Midbrain (tissue), 1 donor: Measurements from ENCODE around the gene RPL10A.

ENCODE experiments used
- DNase-seq: peaks from one replicate; lab custom pipeline; 2025; lab: John Stamatoyannopoulos, UW

The RPL10A gene

DNA sequence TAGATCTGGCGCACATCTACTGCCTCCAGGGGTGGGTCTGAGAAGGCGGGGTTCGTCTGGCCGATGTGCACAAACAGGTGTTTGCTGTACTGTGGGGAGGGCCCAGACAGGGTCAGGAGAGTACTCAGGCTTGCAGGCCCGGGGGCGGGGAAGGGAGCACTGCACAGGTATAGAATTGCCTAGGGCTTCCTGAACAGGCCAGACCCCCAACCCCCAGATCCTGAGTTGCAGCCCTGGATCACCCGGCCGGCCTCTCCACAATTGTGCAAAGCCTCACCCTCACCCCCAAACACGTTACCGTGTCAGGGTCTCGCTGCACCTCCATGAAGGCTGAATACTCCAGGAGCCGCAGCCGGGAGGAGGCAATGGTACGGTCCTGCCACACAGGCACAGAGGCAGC lies 7.8 kb downstream of the RPL10A start:
- no peak for DNase-seq

DNA sequence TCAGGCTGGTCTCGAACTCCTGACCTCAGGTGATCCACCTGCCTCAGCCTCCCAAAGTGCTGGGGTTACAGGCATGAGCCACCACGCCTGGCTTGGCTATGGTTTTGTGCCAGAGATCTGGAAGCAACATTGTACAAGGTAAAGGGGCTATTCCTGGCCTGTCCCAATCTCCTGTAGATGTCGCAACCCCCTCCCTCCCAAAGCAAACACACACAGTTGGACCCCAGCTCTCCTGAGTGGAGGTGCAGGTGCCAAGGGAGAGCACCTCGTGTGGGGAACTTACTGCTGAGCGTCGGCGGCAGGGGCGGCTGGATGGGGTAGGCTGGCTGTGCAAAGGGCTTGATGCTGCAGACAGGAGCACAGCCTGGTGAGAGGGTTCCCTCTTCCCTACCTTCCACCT lies 8.8 kb downstream of the RPL10A start:
- DNase-seq, result no peak

DNA sequence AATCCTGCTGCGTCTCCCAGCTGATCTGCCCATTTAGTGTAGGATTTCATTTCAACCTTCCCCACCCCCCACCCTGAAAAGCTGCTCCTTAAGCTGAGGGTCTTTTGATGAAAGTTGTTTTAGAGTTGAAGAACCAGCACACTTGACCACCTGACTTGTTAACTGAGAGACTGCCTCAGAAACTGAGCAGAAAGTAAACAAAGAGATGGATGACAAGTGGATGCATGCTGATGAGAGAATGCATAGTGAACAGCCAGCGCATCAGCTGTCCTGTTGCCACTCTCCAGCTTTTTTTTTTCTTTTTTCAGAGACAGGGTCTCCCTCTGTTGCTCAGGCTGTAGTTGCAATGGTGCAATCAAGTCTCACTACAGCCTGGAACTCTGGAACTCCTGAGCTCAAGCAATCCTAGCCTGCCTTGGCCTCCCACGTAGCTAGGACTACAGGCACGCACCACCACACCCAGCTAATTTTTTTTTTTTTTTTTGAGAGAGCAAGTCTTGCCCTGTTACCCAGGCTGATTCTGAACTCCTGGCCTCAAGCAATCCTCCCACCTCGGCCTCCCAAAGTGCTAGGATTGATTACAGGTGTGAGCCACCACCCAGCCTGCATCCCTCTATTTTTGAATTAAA lies 9.5 kb downstream of the RPL10A start:
- no peak for DNase-seq

DNA sequence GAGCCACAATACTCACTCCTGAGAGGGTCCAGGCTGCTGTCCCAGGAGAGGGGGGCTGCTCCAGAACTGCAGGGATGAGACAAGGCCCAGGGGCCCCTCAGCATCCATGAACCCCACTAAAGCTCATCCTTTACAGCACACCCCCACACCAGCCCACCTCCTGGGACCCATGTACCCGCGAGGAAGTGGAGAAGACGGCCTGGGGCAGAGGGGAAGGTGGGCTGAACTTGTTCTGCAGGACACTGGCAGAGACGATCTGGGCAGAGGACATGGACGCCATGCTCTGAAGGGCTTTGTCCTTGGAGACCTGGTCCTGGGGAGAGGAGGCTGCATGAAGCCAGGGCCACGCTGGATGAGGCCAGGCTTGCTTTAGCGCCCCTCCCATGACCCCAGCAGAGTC lies 10.1 kb downstream of the RPL10A start:
- no peak for DNase-seq

DNA sequence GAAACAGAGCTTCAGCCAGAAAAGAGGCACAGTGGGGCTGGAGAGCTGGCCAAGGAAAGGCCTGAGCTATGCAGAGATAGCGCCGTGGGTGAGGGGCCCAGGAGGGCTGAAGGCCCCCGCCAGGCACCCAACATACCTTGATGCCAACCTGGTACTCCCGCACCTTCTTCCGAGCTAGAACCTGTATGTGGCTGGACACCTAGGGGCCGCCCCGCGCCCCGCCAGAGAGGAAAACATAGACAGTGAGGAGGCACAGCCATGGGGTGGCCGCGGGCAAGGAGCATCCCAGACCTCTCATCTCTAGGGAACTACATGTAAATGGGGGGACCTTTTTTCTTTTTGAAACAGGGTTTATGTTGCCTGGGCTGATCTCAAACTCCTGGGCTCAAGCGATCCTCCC lies 12.0 kb downstream of the RPL10A start:
- DNase-seq, result no peak

DNA sequence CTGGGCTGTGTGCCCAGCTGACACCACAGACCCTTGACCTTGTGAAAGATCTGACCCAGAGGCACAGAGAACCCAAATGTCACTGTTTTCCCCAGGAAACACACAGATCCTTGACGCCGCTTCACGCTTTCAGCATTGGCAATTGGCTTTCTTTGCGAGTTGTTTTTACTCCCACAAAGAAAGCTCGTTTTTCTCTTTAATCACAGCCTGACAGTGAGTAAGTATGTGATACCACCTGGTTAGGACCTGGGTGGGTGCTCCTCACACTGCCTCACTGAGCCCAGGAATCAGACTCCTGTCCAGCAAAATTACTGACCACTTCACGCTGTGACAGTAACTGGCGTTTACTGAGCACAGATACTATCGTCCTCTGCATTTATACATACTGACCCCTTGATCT lies 13.0 kb downstream of the RPL10A start:
- DNase-seq, result no peak

DNA sequence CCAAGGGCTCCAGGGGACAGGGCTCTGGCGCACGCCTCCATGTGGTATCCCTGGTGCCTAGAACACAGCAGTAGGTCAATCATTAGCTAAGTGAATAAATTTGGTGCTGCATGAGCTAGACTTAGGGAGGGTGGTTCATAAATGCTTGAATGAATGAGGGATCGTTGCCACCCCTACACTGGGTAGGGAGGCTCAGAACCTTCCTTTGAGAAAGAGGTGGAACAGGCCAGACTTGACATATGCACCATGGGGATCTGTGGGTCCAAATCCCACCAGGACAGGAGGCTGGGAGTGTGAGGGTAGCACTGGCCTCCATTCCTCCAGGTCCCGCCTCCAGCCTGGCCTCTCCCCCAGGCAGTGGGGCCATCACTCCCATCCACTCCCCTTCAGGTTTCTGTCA lies 14.9 kb downstream of the RPL10A start:
- no peak for DNase-seq

DNA sequence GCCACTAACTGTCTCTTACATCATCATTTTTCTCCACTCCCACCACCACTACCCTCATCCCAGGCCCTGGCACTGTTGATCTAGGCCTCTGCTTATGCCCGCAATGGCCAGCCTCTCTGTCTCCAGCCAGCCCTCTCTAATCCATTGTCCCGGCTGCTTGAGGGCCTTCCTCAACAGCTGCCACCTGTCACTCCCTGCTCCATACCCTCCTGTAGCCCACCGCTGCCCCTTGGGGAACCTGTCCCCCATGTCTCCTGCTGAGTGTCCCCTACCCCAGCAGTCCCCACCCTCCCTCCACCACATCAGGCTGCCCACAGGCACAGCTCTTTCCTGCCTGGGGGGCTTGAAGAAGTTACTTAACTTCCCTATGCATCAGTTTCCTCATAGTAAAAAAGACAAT lies 15.3 kb downstream of the RPL10A start:
- no peak for DNase-seq

DNA sequence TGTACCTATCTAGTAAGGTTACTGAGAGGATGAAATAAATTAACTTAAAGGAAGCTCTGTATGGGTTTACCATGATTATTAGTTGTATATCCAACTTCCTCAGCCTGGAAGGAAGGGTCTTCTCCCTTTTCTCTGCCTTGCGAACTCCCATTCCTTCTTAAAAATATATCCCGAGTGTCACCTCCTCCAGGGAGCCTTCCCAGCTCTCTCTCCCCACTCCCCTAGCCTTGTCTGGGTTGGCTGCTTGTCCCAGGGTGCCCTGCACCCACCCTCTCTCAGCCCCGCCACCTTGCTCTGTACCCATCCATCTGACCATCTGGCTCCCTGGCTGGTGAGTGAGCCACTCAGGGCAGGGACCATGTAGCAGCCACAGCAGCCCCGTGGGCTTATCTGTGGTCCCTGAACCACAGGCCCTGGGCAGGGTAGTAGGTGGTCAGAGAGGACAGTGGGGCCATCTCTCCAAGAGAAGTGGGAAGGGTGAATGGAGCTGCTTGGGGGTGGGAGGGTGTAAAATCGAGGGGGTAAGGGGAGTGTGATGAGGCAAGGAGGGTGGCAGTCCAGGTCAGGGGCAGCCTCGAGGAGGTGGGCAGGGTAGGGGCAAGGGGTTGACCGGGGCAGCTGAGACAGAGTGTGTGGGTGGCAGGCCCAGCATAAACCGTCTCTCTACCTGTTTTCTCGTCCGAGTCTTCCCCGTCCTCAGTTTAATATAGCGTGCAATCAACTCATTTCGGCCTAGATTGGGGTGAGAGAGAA lies 15.9 kb downstream of the RPL10A start:
- no peak for DNase-seq

DNA sequence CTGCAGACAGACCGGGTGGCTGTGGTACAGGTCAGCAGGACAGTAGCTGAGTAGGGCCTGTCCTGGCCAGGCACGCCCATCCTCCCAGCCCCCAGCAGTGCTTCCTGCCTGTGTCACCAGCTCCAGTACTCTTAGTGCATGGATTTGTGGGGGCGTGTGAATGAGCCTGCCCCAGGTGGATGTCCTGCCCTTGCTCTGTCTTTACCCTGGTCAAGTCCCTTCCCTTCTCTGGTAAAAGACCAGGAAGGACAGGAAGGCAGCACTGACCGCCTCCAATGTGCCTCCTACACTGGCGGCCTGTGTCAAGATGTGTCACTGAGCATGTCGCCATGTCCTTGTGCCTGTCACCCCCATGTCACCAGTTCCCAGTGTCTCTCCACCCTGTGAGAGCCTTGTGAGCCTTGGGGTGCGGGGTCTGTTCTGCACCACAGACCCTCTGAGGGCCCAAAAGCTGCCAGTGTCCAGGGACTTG lies 16.8 kb downstream of the RPL10A start:
- no peak for DNase-seq

DNA sequence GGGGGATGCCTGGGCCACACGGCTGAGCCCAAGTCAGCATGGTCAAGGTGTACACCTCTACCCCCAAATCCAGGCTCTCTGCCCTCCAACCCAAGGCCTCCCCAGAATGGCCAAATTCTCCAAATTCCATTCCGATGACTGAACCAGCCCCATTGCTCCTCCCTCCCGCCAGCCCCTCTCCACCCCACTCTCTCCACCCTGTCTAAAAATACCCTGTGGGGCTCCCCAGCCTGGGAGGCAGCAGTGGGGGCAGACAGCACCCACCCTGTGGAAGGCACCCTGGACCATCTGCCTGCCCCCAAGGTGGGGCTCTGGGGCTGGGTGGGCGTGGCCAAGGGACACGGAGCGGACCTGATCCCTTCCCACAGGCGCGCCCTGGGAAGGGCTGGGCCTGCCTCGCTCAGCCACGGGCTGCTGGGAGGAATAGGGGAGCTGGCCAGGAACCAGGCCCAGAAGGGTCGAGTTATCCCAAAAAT lies 17.2 kb downstream of the RPL10A start:
- no peak for DNase-seq

DNA sequence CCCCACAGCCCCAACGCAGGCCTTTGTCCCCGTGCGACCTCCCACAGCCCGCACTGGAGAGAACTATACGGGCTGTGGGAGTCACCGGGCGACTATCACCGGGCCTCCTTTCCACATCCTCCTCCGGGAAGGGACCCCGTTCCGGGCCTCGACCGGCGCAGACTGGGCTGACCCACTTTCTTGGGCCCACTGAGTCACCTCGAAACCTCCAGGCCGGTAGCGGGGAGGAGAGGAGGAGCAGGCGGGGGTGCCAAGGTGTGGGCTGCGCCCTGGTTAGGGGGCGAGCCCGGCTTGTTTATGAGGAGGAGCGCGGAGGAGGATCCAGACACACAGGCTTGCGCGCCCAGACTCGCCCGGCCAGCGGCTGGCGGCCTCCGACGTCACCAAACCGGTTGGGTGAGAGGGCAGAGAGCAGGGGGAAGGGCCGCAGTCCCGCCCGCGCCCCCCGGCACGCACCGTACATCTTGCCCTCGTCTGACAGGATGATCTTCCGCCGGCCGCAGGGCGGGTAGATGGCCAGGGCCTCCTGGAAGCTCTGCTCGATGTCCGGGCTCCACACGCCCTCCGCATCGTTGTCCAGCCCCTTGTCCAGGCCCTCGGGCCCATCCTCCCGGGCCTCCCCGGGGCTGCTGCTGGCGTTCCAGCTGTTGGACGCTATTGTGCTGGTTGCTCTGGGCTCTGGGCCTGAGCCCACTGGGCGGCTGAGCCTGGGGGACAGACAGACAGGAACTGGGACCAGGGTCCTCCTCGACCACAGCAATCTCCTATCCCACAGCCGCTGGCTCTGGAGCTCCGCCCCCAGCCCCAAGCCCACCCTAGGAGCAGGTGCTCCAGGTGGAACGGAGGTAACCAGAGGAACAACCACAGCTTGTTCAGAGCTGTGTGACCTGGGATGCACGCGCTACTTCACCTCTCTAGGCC lies 18.1 kb downstream of the RPL10A start:
- DNase-seq, result no peak

DNA sequence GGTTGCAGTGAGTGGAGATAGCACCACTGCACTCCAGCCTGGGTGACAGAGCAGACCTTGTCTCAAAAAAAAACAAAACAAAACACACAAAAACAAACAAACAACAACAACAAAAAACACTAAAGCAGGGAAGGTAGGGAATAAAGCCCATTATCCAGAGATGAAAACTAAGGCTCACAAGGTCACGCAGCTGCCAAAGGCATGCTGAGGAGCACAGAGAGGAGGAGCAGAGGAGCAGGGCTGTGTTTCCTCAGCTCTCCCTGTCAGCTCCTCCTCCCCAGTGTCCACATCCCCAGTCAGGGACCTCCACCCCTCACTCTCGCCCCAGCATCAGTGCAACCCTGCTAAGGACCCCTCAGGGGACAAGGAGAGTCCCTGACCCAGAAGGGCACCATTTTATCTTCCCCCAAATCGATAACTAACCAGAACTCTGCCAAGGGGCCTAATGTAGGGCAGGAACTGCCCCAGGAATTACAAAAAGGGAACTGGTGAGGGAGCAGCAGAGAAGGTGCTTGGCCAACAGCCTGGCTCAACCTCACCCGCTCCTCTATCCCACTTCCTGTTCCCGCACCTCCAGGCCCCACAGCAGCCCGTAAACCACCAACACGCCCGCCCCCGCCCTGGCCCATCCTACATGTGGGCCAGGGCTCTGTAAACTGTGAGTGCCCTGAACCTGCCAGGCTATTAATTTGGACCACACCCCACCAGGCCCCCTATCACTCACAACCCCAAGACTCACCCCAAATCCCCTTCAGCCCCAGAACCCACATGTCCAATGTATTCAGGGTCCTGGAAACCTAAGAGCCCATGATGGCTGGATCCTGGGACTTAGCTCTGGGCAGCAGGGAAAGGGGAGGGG lies 19.7 kb downstream of the RPL10A start:
- DNase-seq, result no peak

DNA sequence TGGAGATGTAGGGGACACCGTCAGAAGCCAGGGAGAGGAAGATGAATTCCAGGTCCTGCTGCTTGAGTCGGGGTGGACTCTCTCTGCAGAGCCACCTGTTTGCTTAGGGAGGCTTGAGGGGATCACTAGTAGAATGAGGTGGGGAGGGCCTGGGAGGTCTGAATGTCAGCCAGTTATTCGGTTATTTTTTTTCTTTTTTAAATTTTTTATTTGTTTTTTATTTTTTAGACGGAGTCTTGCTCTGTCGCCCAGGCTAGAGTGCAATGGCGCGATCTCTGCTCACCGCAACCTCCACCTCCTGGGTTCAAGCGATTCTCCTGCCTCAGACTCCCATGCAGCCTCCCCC lies 20.3 kb downstream of the RPL10A start:
- DNase-seq, result no peak

DNA sequence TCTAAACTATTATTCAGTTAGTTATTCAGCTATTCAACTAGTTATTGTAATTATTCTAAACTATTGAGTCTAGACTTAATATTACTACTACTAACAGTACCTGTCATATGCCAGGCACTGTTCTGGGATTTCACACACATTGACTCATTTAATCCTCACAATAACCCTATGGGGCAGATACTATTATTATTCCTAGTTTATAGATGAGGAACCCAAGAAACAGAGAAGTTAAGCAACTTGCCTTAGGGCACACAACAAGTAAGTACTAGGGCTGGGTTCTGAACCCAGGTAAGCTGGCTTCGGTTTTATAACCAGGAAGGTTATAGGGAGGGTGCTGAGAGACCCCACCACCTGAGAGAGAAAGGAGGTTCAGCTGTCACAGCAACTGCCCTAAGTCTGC lies 20.9 kb downstream of the RPL10A start:
- DNase-seq, result no peak

DNA sequence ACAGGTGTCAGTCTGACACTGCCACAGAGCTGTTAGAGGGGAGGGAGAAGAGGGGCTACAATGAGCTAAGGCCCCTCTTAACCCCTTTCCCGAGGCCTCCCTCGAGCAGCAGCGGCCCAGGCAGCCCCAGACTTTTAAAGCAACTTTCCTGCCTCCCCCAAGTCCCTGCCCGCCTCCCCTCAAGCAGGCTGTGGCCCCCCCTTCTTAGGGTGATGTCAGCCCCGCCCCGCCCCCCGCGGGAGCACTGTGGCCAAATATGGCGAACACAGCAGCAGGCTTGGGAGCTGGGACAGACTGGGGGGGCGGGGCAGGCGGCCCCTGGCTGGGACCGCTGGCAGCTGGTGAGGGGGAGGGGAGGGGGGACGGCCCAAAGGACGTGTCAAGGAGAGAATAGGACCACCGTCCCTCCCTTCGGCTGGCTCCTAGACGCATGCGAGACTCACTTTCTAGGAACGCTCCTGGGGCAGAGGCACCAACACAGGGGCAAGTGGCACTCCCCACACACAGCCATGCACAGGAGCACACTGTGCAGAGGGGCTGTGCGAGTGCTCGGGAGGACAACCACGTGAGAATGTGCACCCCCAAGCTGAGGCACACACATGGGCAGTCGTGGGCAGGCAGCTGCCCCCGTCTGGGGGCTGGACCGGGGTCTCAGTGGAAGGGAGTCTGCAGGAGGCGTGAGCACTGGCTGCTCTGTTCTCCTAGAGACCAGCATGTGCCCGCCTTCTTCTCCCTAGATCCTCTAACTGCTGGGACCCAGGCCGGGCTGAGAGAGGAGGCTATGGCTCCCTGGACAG lies 22.0 kb downstream of the RPL10A start:
- no peak for DNase-seq

DNA sequence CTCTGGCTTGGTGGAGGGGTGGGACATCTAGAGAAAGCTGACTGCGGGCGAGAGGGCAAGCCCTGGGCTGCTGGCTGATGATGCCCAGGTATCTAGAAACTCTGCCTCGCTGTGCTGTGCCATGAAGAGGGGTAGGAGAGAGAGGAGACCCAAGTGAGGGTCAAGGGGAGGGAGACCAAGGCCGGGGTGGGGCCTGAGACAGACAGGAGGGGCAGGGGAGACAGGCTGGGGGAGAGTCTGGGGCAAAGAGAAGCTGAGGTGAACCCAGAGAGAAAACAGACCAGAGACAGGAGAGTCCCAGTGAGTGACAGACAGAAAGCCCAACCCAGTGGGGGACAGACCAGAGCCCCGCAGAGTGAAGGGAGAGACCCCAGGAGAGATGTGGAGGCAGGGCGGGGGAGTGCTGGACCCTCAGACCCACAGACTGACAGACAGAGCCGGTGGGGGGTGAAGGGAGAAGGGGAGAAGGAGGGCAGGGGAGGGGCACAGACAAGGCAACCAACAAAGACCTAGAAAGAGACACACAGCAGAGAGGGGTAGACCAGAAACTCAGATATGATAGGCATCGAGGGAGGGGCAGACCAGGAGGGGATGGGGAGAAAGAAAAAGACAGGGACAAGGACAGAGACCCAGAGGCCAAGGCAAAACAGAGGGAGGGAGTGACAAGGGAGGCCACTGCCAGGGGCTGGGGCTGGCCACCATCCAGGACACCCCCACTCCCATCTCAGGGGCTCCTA lies 22.8 kb downstream of the RPL10A start:
- DNase-seq, result no peak

DNA sequence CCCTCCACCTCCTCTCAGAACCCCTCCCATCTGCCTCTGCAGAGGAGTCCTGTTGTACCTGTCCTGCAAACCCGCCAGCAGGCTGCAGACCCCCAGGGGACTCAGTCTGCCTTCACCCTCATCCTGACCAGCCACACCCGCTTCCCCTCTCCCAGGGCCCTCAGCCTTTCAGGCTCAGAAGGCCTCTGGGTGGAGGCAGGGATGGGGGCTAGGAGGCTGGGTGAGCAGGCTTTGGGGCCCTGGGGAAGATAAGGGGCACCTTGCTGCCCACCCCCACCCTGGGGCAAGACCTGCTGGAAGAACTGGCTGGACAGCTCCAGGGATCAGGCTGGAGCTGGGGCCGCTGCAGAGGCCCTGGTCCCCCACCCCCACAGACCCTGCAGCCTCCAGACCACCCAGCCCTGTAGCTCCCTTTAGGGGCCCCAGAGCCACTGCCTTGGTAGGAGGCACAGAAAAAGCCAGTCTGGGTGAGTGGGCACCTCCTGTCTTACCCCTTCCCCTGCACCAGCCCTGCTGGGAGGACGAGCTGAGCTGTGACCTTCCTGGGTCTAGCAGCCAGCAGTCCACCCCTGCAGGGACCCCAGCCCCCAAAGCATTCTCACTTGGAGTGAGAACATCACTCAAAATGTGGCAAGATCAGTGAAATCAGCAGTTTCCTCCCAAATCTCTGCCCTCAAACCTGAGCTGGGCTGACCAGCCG lies 23.5 kb downstream of the RPL10A start:
- DNase-seq, result no peak

DNA sequence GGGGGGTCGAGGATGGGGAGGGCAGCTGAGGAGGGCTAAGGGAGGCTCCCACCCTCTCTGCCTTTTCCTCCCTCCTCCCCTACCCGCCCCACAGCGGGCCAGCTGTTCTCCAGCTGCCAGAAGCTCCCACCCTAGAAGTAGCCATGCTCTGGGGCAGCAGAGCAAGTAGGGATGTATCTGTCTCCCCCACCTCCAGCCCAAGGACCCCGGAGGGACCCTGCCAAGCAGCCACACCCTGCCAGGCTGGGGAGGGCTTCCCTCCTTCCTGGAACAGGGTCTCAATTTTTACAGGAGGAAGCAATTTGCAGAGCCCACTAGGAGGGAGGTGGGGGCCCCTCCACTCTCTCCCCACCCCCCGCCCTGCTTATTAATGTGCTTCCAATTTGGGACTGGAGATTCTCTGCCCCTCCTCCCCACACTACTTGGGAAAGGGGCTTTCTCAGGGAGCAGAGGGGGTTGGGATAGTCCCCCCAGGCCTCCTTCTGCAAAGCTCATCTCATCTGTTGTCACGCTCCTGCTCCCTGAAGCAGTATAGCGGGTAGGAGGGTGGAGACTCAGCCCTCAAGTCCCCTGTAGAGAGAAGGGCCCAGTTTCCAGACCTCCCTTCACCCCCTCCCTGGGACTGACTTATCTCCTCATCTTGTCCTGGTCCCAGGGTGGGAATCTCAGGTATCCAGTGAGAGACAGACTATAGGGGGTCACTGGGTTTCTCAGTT lies 24.2 kb downstream of the RPL10A start:
- DNase-seq, result no peak
